NCI-H2107 (cell line): ENCODE results near the gene CECR2.

Source experiments
- DNase-seq: peaks from one replicate; lab custom pipeline; 2025; lab: John Stamatoyannopoulos, UW

CECR2 gene

DNA sequence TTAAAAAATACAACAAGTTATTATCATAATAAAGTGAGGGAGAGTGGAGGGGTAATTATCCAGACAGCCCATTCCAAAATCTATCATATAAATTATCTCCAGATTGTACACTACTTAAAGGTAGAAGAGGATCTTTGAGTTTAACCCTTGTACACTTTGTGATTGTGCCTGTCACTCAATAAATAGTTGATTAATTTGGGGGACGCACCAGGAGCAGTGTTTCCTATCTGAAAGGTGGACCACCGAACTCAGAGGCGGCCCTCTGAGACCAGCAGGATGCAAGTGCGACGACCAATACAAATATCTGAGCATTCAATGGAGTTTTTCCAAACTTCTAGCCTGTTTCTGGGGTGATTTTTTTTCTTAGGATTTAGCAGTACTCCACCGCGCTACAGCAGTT is 1.1 kb upstream of the CECR2 start:
- DNase-seq, result no peak

DNA sequence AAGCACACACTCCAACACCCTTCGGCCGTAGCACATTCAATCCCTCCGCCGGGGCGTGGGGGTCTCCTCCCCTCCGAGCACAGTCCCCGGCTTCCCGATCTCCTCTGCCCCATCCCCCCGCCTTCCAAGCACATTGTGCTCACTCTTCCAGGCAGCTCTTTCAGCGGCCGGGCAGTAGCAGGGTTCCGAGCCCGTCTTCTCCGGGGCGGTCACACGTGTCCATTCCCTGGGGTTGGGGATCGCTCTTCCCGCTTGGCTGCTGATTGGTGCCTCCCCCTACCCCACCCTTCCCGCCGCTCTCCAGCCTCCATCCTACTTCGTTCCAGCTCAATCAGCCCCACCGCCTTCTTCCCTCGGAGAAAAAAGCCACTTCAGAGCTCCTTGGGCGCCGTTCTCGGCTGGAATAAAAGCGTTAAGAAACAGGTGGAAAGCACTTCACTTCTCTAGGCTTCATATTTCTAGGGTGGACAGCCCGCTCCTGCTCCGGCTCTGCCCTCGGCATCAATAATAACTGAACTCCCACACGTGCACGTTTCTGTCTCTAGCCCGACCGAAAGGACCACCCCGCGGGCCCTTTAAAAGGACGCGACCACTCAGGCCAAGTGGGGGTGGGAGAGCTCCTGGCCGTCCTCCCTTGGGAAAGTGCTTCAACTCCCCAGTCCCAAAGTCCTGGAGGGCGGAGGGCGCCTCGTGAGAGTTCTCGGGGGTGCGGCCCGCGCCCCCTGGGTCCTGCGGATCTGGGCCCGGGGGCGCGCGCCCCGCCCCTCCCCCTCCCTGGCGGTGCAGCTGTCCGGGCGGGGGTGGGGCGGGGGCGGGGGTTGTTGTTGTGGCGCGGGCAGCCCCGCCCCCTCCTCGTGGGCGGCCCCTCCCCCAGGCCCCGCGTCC is 464 bp upstream of the CECR2 start:
- peak; percentile 28 for DNase-seq

DNA sequence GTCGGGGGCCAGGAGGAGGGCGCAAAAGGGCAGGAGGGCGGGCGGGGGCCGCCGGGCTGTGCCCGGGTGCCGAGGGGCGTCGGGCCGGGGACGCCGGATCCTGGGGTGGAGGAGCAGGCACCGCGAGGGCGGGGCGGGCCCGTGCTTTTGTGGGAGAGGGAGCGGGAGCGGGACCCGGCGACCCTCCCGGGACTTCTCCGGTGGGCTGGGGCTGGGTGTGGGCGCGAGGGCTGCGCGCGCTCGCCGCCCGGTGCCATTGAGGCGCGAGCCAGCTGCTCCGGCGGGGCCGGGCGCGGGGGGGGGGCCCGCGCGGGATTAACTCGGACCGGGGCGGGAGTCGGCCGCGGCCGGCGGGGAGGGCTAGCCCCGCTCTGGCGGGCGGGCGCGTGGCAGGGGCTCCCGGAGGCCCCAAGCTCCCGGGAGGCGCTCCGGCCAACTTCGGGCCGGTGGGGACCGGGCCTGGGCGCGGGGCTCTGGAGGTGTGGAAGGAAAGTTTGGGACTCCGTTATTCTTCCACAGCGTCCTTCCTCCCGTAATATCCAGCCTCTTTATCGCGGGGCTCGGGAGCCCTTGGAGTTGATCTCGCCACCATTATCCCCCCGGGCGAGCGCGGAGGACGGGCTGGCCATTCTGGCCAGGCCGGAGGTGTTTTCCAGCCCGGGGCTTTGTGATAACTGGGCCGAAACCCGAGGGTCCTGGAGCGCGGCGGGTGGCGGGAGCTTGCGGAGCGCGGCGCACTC is 936 bp downstream of the CECR2 start:
- DNase-seq, result no peak

DNA sequence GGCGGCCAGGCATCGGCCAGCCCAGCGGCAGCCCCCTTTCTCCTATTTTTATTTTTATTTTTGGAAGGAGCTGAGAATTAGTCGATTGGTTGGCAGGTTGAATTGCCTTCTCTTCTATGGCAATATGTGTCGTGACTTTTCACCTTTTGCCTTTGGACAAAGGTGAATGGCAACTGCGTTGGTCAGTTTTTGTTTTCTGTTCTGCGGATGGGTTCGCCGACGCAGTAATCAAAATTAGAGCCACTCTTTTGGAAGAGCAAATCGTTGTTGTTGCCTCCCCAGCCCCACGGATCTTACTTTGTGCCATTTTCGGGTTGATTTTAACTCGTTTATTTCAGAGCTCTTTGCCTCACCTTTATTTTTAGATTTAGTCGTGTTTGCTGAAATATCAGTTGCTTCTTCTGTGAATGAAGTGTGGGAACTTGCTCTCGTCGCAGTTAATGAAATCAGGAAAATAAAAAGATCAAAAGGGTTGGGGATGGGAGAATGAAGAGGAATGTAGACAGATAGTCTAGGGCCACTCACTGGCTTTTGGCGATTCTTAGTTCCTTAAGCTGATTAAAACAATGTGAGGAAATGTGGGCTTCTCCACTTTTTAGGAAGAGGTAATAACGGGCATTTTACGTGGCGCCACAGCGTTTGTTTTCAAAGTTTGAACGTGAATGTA is 1.6 kb downstream of the CECR2 start:
- no peak for DNase-seq

DNA sequence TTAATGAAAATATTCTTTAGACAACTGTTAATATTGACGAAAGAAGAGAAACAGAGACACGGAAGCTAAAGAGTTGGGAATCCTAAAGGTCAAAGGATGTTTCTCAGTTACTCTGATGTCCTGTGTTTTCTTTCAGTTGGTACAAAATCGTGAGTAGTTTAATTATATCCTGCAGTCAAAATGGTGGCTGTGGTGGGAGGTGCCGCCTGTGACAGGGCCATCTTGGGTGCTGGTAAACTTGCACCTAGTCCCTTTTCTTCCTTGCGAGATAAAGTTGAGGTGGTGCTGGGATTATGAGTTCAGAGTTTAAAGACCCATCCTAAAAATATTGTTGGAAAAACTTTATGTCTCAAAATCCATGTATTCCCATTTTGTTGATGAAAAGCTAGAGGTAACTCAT is 2.2 kb downstream of the CECR2 start:
- DNase-seq, result no peak

DNA sequence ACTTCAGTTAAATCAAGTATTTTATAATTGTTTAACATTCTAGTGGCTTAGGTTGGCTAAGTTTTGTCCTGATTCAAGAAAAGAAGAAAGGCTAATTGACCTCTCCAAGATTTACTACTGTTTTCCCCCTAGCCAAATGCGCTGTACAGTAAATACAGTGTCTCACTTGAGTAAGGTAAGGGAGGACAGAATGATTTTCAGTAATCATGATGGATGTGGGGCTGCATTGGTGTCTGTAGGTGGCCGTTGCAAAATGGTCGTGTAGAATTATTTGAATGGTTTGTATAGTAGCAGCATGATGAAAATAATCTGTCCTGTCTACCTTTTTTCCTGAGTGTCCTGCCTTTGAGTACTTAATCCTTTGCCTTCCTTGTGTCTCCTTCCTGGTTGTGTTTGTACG is 4.6 kb downstream of the CECR2 start:
- DNase-seq, result no peak

DNA sequence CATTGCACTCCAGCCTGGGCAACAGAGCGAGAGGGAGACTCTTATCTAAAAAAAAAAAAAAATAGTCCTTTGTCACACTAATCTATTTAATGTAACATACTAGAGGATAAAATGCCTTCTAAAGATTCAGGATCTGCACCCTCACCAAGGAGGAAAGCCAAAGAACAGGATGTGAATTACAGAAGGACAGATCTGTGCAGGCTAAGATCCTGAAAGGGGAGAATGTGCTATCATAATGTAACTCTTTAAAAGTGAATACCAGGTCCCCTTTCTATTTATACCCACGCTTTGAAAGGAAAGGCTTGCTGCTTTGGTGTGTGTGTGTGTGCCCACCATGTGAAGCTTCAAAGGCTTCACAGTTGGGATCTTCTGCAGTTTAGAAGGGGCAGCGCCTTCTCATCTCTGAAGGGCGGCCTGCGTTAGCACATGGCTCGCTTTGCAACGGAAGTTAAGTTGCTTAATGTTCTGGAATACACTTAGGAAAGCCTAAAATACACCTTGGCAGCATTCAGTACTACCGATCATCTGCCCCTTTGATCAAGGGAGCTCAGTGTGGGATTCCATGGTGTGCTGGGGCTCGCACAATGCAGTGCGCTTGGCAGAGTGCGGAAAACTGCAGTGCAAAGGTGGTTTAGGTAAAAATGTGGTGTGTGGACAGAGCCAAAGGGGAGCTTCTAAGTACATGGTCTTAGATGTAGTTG is 6.8 kb downstream of the CECR2 start:
- no peak for DNase-seq

DNA sequence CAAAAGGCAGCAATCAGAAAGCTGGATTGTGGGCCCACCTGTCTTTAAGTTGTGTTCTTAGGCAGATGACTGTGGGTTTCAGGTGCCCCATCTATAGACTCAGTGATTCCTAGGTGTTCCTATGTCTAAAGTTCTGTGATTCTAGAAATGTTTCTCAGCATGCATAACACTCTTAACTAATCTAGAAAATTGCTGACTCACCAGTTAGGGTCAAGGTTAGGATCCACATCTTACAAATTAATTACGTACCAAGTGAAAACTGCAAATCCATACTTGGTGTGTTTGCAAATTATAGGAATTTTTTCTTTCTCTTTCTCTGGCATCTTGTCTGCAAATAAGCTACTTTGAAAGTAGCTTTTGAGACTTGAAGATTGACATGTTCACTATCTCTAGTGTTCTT is 7.7 kb downstream of the CECR2 start:
- DNase-seq, result no peak

DNA sequence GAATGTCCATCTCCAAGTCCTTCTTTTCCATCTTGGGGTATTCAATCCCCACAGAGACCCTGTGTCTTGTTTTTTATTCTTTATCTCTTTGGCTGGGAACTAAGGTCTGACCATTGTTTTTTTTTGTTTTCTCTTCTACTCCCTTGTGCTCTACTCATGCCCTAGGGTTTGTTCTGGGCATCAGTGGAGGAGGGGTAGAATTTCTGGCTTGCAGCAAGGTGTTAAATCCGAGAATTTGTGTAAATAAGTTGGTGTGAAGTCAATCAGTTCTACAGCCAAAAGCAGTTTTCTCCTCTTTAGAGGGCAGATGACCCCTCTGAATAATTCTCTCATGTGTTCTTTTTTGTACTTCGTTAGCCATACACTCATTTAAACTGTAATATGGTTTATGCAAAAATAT is 10.7 kb downstream of the CECR2 start:
- DNase-seq, result no peak

DNA sequence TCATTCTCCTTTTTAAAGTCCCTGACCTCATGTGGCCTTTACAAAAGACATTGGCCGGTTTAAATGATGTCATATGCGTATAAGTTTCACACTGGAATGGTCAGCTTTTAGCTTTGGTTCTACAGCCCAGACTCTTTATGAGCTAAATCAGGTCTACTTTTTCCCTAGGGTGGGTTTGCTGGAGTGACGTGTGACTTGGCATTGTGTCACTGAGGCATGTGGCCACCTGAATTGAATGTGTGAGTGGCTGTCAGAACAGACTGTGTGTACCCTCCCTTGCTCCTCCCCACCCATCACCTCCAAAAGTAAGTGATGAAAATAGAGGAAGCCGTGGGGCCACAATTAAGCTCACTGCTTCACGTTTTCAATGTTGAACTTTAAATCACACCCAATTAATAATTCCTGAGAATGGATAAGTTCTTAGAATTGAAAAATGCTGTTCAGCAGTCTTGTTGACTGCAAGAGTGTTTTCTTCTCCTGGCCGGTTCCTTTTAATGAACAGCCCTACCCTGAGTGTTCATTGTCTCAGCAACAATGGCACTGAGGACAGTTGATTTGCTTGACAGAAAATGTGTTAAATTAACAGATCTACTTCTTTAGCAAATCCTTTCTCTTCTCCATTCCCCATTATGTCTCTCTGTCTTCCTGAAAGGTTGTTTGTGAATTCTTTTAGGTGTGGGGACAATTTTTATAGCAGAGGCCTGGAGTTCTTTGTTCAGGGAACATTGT is 11.3 kb downstream of the CECR2 start:
- no peak for DNase-seq

DNA sequence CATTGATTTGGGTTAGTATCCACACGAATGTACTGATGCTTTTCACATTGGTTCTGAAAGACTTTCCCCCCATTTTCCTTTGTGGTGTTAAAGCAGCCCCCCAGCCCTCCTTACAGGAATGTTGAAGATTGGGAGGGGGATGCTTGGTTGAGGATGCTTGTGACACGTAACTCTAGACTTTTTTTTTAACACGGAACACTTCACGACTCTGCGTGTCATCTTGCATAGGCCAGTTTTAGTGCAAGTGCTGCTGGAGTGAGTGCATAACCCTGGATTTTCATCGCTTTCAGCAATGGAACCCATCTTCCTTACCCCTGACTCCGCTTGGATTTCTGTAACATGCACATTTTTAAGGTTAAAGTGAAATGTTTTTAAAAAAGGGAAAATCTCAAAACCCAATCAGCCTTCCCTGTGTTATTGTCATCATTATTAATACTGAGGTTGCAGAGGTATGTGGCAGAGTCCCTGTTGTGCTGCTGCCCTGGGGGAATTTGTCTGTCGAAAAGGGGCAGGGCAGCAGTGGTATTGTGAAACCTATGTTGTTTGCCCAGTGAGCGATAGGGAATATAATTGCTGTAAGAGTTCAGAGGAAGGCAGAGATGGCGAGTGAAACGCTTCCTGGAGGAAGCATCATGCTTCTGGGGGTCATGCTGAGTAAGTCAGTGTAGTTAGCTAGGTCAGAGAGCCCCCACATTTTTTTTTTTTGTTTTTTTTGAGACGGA is 12.1 kb downstream of the CECR2 start:
- no peak for DNase-seq

DNA sequence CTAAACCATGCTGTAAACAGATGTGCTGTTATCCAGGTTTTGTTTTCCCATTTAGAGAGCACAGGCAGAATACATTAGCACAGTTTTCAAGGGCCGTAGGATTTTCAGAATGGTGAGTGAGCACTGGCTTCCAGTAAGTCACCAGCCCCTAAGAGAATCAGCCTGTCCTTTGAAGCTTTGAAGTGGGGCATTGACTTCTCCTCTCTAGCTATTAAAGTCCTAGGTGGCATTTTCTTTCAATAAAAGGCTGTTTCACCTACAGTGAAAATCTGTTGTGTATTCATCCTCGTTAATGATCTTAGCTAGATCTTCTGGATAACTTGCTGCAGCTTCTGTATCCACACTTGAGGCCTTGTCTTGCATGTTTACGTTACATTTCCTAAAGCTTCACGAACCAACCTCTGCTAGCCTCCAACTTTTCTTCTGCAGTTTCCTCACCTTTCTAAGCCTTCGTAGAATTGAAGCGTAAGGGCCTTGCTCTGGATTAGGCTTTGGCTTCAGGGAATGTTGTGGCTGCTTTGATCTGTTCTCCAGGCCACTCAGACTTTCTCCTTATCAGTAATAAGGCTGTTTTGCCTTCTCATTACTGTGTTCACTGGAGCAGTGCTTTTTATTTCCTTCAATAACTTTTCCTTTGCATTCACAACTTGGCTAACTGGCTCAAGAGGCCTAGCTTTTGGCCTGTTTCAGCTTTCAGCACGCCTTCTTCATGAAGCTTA is 15.5 kb downstream of the CECR2 start:
- no peak for DNase-seq

DNA sequence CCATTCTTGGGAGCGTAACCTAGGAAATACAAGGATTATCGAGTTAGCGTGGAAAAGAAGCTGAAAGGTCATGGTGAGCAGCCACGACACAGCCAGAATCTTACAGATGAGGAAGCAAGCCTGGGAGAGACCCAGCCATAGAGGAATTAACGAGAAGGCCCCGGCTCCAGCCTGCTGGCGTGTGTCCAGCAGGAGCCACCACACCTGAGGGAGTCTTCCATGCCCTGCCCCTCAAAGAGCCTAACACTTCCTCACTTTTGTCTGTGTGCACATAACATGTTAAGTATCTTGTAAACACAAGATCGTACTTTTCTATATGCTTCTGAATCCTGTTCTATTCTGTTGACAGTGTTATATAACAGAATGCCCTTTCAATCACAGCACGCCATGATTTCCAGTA is 18.1 kb downstream of the CECR2 start:
- no peak for DNase-seq

DNA sequence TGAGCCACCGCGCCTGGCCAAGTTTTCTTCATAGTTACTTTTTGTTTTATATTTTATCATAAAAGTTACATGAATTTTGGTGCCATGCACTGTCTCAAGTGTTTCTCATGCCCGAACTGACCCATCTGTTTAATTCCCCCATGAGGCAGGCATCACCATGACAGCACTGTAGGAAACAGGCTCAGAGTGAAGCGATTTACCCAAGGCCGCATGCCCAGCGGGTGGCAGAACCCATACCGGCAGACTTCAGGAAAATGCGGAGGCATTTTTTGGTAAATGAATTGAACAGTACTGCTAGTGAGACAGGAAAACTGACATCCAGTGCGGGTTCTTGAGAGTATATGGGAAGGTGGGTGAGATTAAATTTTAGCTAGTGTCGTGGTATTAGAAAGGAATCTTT is 19.0 kb downstream of the CECR2 start:
- no peak for DNase-seq

DNA sequence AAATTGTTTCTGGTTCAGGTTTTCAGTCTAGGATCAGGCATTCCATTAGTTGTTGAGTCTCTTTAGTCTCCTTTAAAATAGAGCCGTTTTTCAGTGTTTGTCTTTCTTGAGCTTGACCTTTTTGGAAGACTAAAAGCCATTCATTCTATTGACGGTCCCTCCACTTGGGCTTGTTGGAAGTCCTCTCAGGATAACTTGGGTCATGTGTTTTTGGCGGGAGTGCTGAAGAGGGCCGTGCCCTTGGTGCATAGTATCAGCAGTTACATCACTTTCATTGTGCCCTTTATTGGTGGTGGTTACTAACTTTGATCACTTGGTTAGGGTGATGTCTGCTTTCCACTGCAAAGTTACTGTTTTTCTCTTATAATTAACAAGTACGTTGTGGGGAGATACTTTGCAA is 20.8 kb downstream of the CECR2 start:
- DNase-seq, result no peak

DNA sequence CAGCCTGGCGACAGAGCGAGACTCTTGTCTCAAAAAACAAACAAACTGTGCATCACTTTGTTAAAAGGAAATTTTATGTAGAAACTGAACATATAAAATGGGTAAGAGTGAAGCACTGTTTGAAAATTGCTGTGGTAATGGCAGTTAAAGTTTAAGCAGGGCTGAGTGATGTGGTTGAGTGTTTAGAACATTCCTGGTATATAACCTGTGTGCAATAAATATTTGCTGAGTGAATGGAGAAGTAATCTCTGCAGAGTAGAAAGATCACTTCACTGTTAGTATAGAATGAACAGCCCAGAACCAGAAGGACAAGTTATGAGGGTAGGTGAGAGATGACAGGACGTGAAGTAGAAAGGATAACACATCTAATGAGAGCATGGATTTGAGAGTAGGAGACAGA is 27.3 kb downstream of the CECR2 start:
- no peak for DNase-seq

DNA sequence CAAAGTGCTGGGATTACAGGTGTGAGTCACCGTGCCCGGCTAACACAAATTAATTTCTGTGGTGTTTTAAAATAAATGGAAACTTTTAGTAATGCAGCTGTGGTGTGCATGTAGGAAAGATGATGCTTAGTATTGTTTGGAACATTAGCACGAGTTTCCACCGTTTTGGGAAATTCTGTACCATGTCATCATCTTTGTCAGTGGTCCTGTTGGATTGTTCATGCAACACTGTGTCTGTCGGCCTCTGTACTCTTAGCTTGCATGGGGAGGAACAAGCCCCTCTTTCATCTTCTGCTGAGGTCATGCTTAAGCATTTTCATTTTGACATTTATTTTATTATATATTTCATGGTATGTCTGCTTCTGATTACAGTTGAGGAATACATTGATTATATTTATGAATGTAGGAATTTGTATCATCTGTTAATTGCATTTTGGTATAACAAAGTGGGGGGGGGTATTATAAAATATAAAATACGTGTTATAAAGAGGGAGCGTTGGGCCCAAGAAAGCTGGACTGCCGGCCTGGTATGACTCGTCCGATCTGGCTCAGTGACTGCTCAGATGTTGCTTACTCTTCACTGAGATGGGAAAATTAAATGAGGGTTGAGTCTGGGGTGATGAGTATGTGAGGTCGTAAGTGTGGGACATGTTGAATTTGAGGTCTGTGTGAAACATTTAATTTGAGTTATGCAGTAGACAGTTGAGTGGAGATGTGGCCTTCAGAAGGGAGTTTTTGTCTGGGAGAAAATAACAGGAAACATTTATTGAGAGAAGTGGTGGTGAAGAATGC is 28.7 kb downstream of the CECR2 start:
- no peak for DNase-seq

DNA sequence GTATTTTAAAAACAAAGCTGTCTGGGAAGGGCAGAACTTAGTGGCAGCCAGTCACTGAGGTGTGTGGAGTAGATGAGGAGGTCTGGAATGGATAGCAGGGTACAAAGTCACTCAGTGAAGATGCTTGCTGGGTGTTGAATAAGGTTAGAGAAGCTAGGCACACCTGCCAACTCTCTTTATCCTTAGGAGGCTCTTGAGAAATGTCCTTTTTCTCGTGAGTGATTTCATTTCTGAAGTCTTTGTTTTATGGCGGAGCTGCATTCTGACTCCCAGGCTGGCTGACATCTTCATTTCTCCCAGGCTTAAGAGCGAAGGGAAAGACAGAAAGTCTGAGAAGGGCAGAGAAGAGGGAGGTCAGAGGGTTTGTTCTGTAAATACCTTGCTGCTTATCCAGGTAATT is 31.0 kb downstream of the CECR2 start:
- DNase-seq, result no peak

DNA sequence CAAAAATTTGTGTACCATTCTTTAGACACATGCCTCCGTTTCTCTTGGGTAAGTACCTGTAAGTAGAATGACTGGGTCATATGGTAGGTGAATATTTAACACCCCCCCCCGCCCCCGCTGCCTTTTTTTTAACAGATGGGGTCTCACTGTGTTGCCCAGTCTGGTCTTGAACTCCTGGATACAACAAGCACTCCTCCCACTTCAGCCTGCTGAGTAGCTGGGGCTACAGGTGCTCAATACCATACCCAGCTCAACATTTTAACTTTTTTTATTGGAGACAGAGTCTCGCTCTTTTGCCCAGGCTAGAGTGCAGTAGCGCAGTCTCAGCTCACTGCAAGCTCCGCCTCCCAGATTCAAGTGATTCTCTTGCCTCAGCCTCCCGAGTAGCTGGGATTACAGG is 32.5 kb downstream of the CECR2 start:
- DNase-seq, result no peak

DNA sequence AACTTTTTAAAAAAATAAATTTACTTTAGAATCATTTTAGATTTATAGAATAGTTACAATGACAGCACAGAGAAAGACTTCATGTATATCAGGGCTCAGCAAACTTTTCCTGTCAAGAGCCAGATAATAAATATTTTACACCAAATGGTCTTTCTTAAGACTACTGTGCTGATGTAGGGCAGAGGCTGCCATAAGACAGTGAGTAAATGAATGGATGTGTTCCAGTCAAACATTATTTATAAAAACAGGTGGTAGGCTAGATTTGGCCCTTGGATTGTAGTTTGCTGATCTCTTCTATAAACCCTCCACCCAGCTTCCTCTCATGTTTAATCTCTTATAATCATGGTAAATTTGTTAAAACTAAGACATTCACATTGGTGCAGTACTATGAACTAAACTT is 33.0 kb downstream of the CECR2 start:
- no peak for DNase-seq
